Suprapubic skin (tissue), 4 donors: ENCODE data around the gene FKBP15. TPM values are rescaled to one million over a fixed set of nuclear protein-coding genes. Genes with fewer than 3 reads are reported as not detected.
"Not testable (repeated sequence)": the region's sequence is repeated elsewhere in the genome, so short reads cannot be mapped to it uniquely, and the experiment has no call there.

Experiments
- DNase-seq, 2 donors: peaks; one replicate each; pipeline ENCODE4 v3.0.0-alpha.2; 2019; ENCODE audit warnings: low spot score in 2 of 2
- H3K27ac ChIP-seq: fragments of 200-600 bp; sonication (generic); one replicate; pipeline ENCODE4 v1.5.1; 2019
- H3K27me3 ChIP-seq: fragments of 200-600 bp; sonication (generic); one replicate; pipeline ENCODE4 v1.5.1; 2019
- H3K36me3 ChIP-seq: fragments of 200-600 bp; sonication (generic); one replicate; pipeline ENCODE4 v1.5.1; 2019
- H3K4me1 ChIP-seq: fragments of 200-600 bp; sonication (generic); one replicate; pipeline ENCODE4 v1.5.1; 2019
- H3K4me3 ChIP-seq: fragments of 200-600 bp; sonication (generic); one replicate; pipeline ENCODE4 v1.5.1; 2019; ENCODE audit warnings: mild to moderate bottlenecking
- H3K9me3 ChIP-seq: fragments of 200-600 bp; sonication (generic); one replicate; pipeline ENCODE4 v1.5.1; 2019
- CTCF ChIP-seq, 2 donors: fragments of 200-600 bp in 1 of 2; fragments of 450-650 bp in 1 of 2; sonication (generic) in 1 of 2; IDR thresholded peaks; one replicate each; pipeline ENCODE4 v1.5.1; 2016 to 2019; ENCODE audit warnings: antibody characterized with exemption in 2 of 2, mild to moderate bottlenecking in 1 of 2, moderate library complexity in 1 of 2
- EP300 ChIP-seq: sonication (generic); formaldehyde crosslinking; IDR thresholded peaks from one replicate; pipeline ENCODE4 v1.6.1; 2017; ENCODE audit warnings: antibody characterized with exemption
- POLR2A ChIP-seq, 2 donors: fragments of 450-650 bp; IDR thresholded peaks; one replicate each; pipeline ENCODE4 v1.6.1; 2017; ENCODE audit warnings: antibody characterized with exemption in 2 of 2, mild to moderate bottlenecking in 2 of 2, moderate library complexity in 2 of 2
- POLR2AphosphoS5 ChIP-seq, 3 donors: sonication (generic); formaldehyde crosslinking; IDR thresholded peaks; one replicate each; pipeline ENCODE4 v1.6.1; 2017; ENCODE audit warnings: antibody characterized with exemption in 3 of 3
- WGBS: methylation state at CpG from one replicate; pipeline ENCODE4 v1.1.5; 2018; 5-methylcytosine and 5-hydroxymethylcytosine counted together
- total RNA-seq, 4 donors: library from RNA; depleted of rRNA; stranded (reverse); fragments of >200 nt; gene quantifications; one replicate each; pipeline ENCODE4 v1.1.0, GENCODE V29; 2016

The FKBP15 gene
- total RNA-seq, 4 donors from 2014 or later, result 26.2 to 45.7 (median 30.5) TPM

DNA sequence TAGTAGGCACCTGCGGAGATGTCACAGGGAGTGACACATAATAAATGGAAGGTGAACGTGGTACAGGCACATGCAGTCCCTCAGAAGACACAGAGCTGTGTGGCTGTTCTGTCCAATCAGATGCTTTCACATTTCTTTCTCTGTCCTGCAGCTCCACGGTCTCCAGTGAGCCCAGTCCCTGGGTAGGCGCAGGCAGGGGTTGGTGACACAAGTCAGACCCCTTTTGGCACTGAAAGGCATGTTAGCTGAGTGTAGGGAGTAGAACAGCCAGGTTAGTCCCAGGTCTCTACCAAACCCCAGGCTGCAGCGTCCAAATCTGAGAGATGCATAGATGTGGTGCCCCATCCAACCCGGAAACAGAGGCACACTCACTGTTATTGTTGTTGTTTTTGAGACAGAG, 67.5 kb downstream of the FKBP15 start:
- Histone ChIP-seq H3K4me1 (peaks cover 63% of the 10 kb centered on the region), H3K36me3 (peaks cover 14% of the 10 kb centered on the region), H3K4me3 (no peak overlapping the region), H3K27me3 (no peaks in the 10 kb centered on the region), H3K9me3 (no peaks in the 10 kb centered on the region), H3K27ac (peak overlapping the region; percentile 16)
- TF ChIP-seq POLR2AphosphoS5 (IDR thresholded peaks at IDR 0.05) (no peak), POLR2A (IDR thresholded peaks at IDR 0.05) (no peak), EP300 (no peak), CTCF (IDR thresholded peaks at IDR 0.05) (no peak)
- 89% methylated on average over 6 of the region's 6 CpGs for WGBS
- no peak for DNase-seq

GRCh38 chr9:113152699-113153098, 68.4 kb downstream of the FKBP15 start:
- peaks cover 63% of the 10 kb centered on the region for H3K4me1 ChIP-seq
- H3K9me3 ChIP-seq, result no peaks in the 10 kb centered on the region
- H3K4me3 ChIP-seq, result peak overlapping the region; percentile 74
- WGBS, result 66% methylated on average over 3 of the region's 3 CpGs
- H3K36me3 ChIP-seq, result peaks cover 5% of the 10 kb centered on the region
- no peak for DNase-seq
- peak overlapping the region; percentile 92 for H3K27ac ChIP-seq
- no peak for TF ChIP-seq CTCF (IDR thresholded peaks at IDR 0.05)
- TF ChIP-seq EP300, result no peak
- TF ChIP-seq POLR2AphosphoS5 (IDR thresholded peaks at IDR 0.05), result no peak
- TF ChIP-seq POLR2A (IDR thresholded peaks at IDR 0.05), result no peak
- H3K27me3 ChIP-seq, result no peaks in the 10 kb centered on the region

DNA sequence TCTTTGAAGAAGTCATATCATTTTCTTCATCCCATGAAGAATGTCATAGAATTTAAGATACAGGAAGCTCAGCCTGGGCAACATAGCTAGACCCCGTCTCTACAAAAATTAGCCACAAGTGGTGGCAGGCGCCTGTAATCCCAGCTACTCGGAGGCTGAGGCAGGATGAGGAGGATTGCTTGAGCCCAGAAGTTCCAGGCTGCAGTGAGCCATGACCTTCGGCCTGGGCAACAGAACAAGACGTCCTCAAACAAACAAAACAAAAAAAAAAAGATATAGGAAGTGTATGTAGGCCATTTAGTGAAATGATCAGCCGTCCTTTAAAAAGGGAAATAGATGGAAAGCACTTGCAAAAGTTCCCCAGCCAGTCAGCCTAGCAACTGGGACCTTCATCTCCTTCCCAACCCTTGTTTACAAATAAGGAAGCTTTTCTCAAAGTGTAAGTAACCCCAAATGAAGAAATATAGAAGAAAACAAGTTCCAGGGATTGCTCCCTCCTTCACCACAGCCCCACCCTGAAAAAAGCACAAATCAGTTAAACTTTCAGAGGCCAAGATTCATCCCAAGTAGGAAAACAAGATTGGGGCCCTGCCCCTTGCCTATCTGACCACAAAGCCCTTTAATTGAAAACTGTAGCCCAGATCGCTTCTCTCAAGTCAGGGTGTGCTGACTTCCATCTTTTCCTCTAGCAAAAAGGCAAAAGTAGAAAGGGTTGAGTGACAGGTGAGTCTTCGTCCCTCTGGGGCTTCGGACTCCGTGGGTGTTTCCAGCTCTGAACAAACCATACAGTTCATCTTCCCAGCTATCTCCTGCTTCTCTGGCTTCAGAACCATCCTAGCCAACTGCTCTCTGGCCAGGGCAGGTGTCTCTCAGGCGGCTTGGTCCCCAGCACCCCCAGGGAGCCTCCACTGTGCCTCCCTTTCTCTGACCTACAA, 69.1 kb downstream of the FKBP15 start:
- 39% methylated on average over 9 of the region's 11 CpGs for WGBS
- H3K27ac ChIP-seq, result peak overlapping the region; percentile 92
- DNase-seq, result no peak
- TF ChIP-seq POLR2A (IDR thresholded peaks at IDR 0.05) (no peak), CTCF (IDR thresholded peaks at IDR 0.05) (no peak), POLR2AphosphoS5 (IDR thresholded peaks at IDR 0.05) (no peak)
- H3K36me3 ChIP-seq, result no peaks in the 10 kb centered on the region
- peak overlapping the region; percentile 74 for H3K4me3 ChIP-seq
- no peaks in the 10 kb centered on the region for H3K9me3 ChIP-seq
- peaks cover 61% of the 10 kb centered on the region for H3K4me1 ChIP-seq
- H3K27me3 ChIP-seq, result no peaks in the 10 kb centered on the region

- H3K36me3 ChIP-seq, result no peaks in the 10 kb centered on the region
- WGBS, result 1% methylated on average over 36 of the region's 87 CpGs
- peak in 1 of 2 donors; percentile 30 for TF ChIP-seq CTCF (IDR thresholded peaks at IDR 0.05)
- peak; percentile 41 to 67 for TF ChIP-seq POLR2A (IDR thresholded peaks at IDR 0.05)
- TF ChIP-seq POLR2AphosphoS5 (IDR thresholded peaks at IDR 0.05), result peak in 1 of 3 donors; percentile 24
- no peak for TF ChIP-seq EP300
- peaks cover 53% of the 10 kb centered on the region for H3K4me1 ChIP-seq
- H3K27me3 ChIP-seq, result no peaks in the 10 kb centered on the region
- peak within 1 kb of the TSS; percentile 92 for H3K27ac ChIP-seq
- DNase-seq, result peak; percentile 94
- H3K4me3 ChIP-seq, result peak within 1 kb of the TSS; percentile 74
- H3K9me3 ChIP-seq, result no peaks in the 10 kb centered on the region
Observed at GRCh38 chr9:113150670-113151611, 70.1 kb downstream of the FKBP15 start, which contains the start of gene SLC31A2. TSS of gene SLC31A2 (plus strand) at chr9:113151007. CDS start at chr9:113151075, 68 bp downstream.

- not testable (repeated sequence) for DNase-seq, H3K27me3 ChIP-seq, H3K27ac ChIP-seq, H3K36me3 ChIP-seq, H3K9me3 ChIP-seq, H3K4me3 ChIP-seq
- WGBS, result 94% methylated on average over 10 of the region's 10 CpGs
- peaks cover 39% of the 10 kb centered on the region for H3K4me1 ChIP-seq
Observed at GRCh38 chr9:113149561-113149960, 71.5 kb downstream of the FKBP15 start.
